Endothelial cell of umbilical vein (primary cell): ENCODE measurements around the gene HSFX1. TPM values are rescaled to one million over a fixed set of nuclear protein-coding genes. Genes with fewer than 3 reads are reported as not detected.
"Not testable (repeated sequence)": the region's sequence is repeated elsewhere in the genome, so short reads cannot be mapped to it uniquely, and the experiment has no call there.

ENCODE experiments used
- Bru-seq: library from RNA; stranded (reverse); fragments of 400-500 nt; gene quantifications from one replicate; lab custom pipeline; 2021; lab: Mats Ljungman, UMichigan
- BruChase-seq, 2 experiments: library from RNA; stranded (reverse); fragments of 400-500 nt; gene quantifications; one replicate each; lab custom pipeline; 2021; lab: Mats Ljungman, UMichigan
- BruUV-seq: library from RNA; stranded (reverse); fragments of 400-500 nt; replicated peaks from 2 replicates; lab custom pipeline; 2021; lab: Mats Ljungman, UMichigan
- CTCF ChIA-PET: fragments of 300-600, 350-600 bp; sonication (Branson Sonifier 250); formaldehyde crosslinking; loops from one replicate; lab custom pipeline; 2021; ENCODE audit warnings: antibody characterized with exemption, inconsistent platforms; lab: Charles Lee
- POLR2A ChIA-PET: fragments of 300-600, 350-600 bp; sonication (Branson Sonifier 250); formaldehyde crosslinking; loops from one replicate; lab custom pipeline; 2021; ENCODE audit warnings: antibody characterized with exemption, inconsistent platforms; lab: Charles Lee
- DNase-seq: peaks from one replicate; pipeline ENCODE4 v3.0.0-alpha.2; 2011; ENCODE audit warnings: low read depth, low spot score
- FAIRE-seq: peaks from 2 replicates; lab custom pipeline; 2011; peaks lifted over from hg19 to GRCh38; lab: Jason Lieb, UNC
- H2AFZ ChIP-seq: 2 replicates; pipeline ENCODE4 v1.6.0; 2012; ENCODE audit warnings: low read depth, low read length, control low read depth, inconsistent platforms
- H3K27ac ChIP-seq: 2 replicates; pipeline ENCODE4 v1.5.1; 2011; ENCODE audit warnings: low read depth, mild to moderate bottlenecking, control low read depth, low read length, moderate library complexity; ENCODE audit not compliant: insufficient read depth
- H3K27me3 ChIP-seq, 2 experiments: 2 replicates each; pipeline versions ENCODE4 v1.6.0 to v1.6.1; 2011; ENCODE audit warnings: low read length in 2 of 2, mixed read lengths in 1 of 2; ENCODE audit not compliant: control insufficient read depth in 2 of 2, insufficient read depth in 2 of 2
- H3K36me3 ChIP-seq, 2 experiments: 2 replicates in 1 of 2; 3 replicates in 1 of 2; pipeline ENCODE4 v1.5.1; 2011; ENCODE audit warnings: low read length in 2 of 2, mild to moderate bottlenecking in 1 of 2, moderate library complexity in 1 of 2; ENCODE audit not compliant: control insufficient read depth in 2 of 2, insufficient read depth in 2 of 2; ENCODE audit errors: extremely low read depth in 1 of 2
- H3K4me1 ChIP-seq: 3 replicates; pipeline ENCODE4 v1.5.1; 2011; ENCODE audit warnings: mild to moderate bottlenecking, low read length; ENCODE audit not compliant: control insufficient read depth, insufficient read depth; ENCODE audit errors: extremely low read depth
- H3K4me2 ChIP-seq: 2 replicates; pipeline ENCODE4 v1.6.1; 2011; ENCODE audit warnings: low read length, control low read depth, mixed read lengths; ENCODE audit not compliant: insufficient read depth
- H3K4me3 ChIP-seq, 3 experiments: fragments of 200-600 bp in 1 of 3; sonication (generic), shearing (Covaris generic) in 1 of 3; replicated peaks in 1 of 3; 2 replicates each; pipeline ENCODE4 v1.5.1; 2011 to 2016; ENCODE audit warnings: control low read depth in 3 of 3, low read length in 3 of 3, mild to moderate bottlenecking in 2 of 3, inconsistent platforms in 1 of 3, low read depth in 1 of 3, moderate library complexity in 1 of 3; ENCODE audit not compliant: insufficient read depth in 1 of 3
- H3K79me2 ChIP-seq: 2 replicates; pipeline ENCODE4 v1.6.0; 2012; ENCODE audit warnings: low read length, inconsistent platforms; ENCODE audit not compliant: control insufficient read depth, insufficient read depth
- H3K9ac ChIP-seq: replicated peaks from 2 replicates; pipeline ENCODE3; 2011; ENCODE audit warnings: low read length, control low read depth; ENCODE audit not compliant: insufficient read depth; ENCODE audit errors: extremely low read depth
- H3K9me1 ChIP-seq: replicated peaks from 3 replicates; pipeline ENCODE4 v1.6.0; 2011; ENCODE audit warnings: mild to moderate bottlenecking, low read length; ENCODE audit not compliant: control insufficient read depth, insufficient read depth; ENCODE audit errors: extremely low read depth
- H3K9me3 ChIP-seq: replicated peaks from 2 replicates; pipeline ENCODE4 v1.5.1; 2012; ENCODE audit warnings: low read length, inconsistent platforms; ENCODE audit not compliant: control insufficient read depth, insufficient read depth
- H4K20me1 ChIP-seq: replicated peaks from 2 replicates; pipeline ENCODE3; 2011; ENCODE audit warnings: mild to moderate bottlenecking, low read length; ENCODE audit not compliant: control insufficient read depth, insufficient read depth; ENCODE audit errors: extremely low read depth
- dilution Hi-C: fragments of 300-500 bp; cut with MboI; formaldehyde crosslinking; loops from one replicate; pipeline ENCODE4 v1.15.0; 2019; ENCODE audit warnings: low sequenced_read_pairs; ENCODE audit not compliant: extremely low pct_ligation_motif_present
- intact Hi-C: fragments of 100-400 bp; cut with micrococcal nuclease; formaldehyde crosslinking; loops from one replicate; pipeline ENCODE4 v1.10.0; 2022
- long read RNA-seq: library from polyadenylated mRNA; stranded (forward); transcript quantifications from one replicate; pipeline ENCODE4 v2.0.0, GENCODE V29; 2021
- polyA minus RNA-seq, 3 experiments: library from RNA; depleted of rRNA, polyadenylated mRNA; stranded (reverse); fragments of >200 nt; gene quantifications; 1 replicate in 1 of 3; 2 replicates in 2 of 3; pipeline ENCODE4 v1.2.3, GENCODE V29; 2011
- polyA plus RNA-seq, 4 experiments: library from polyadenylated mRNA; depleted of rRNA in 3 of 4; stranded (reverse) in 3 of 4; unstranded in 1 of 4; fragments of >200 nt; gene quantifications; 2 replicates each; pipeline versions ENCODE4 v1.2.1 to v1.2.3, GENCODE V29; 2011 to 2012; ENCODE audit warnings: missing spikeins in 1 of 4
- total RNA-seq: library from RNA; stranded (reverse); gene quantifications from 2 replicates; pipeline ENCODE4 v1.2.3, GENCODE V29; 2021

The HSFX1 gene
- total RNA-seq (0.53 and 0.88 TPM in 2 replicates), polyA plus RNA-seq (0.41 and 0.68 TPM in 2 replicates), polyA minus RNA-seq (1.2 and 1.7 TPM in 2 replicates), Bru-seq, nascent RNA (percentile 20 among the genes with signal in this experiment), BruChase-seq, experiment 1, labeled RNA remaining after a 6-hour chase (percentile 21 among the genes with signal in this experiment), BruChase-seq, experiment 2, labeled RNA remaining after a 2-hour chase (not detected)
- polyA plus RNA-seq (2011; cell fraction: cytosol; rRNA removed), result 0.08 and 0.23 TPM in 2 replicates
- polyA plus RNA-seq (2011; cell fraction: nucleus; rRNA removed), result 0.99 and 1.3 TPM in 2 replicates
- 0.19 and 0.21 TPM in 2 replicates for polyA plus RNA-seq (2012)
- polyA minus RNA-seq (2011; cell fraction: cytosol; rRNA and poly(A)+ RNA removed), result not detected
- polyA minus RNA-seq (2011; cell fraction: nucleus; rRNA and poly(A)+ RNA removed), result 0.96 and 1.1 TPM in 2 replicates
- long read RNA-seq, result 0 reads

- H4K20me1 ChIP-seq, H3K27me3 ChIP-seq, H3K9me3 ChIP-seq, H3K9me1 ChIP-seq, DNase-seq, CTCF ChIA-PET, H3K4me2 ChIP-seq, H3K79me2 ChIP-seq, dilution Hi-C loops, H3K4me1 ChIP-seq, BruUV-seq, H3K27ac ChIP-seq, intact Hi-C loops, H2AFZ ChIP-seq, H3K36me3 ChIP-seq, POLR2A ChIA-PET, FAIRE-seq, H3K4me3 ChIP-seq, H3K9ac ChIP-seq: not testable (repeated sequence)
Measured at GRCh38 chrX:149773768-149774167, at the start of gene HSFX1. HSFX1 (plus strand) TSS chrX:149774068; CDS start chrX:149774682, 614 bp downstream.

GRCh38 chrX:149727308-149727707 is 46.6 kb upstream of the HSFX1 start:
- H4K20me1 ChIP-seq, POLR2A ChIA-PET, DNase-seq, H3K4me2 ChIP-seq, dilution Hi-C loops, H3K27me3 ChIP-seq, H3K9me1 ChIP-seq, H3K36me3 ChIP-seq, H3K9ac ChIP-seq, H3K27ac ChIP-seq, intact Hi-C loops, H3K4me3 ChIP-seq, FAIRE-seq, CTCF ChIA-PET, H3K4me1 ChIP-seq, H3K79me2 ChIP-seq, H2AFZ ChIP-seq, H3K9me3 ChIP-seq, BruUV-seq: not testable (repeated sequence)

- H3K27me3 ChIP-seq, DNase-seq, FAIRE-seq, H3K4me1 ChIP-seq, H3K27ac ChIP-seq, H3K79me2 ChIP-seq, BruUV-seq, H3K4me2 ChIP-seq, H4K20me1 ChIP-seq, H3K9me3 ChIP-seq, intact Hi-C loops, CTCF ChIA-PET, H3K4me3 ChIP-seq, H2AFZ ChIP-seq, H3K9ac ChIP-seq, H3K9me1 ChIP-seq, POLR2A ChIA-PET, dilution Hi-C loops, H3K36me3 ChIP-seq: not testable (repeated sequence)
Measured at GRCh38 chrX:149742269-149742668, 31.6 kb upstream of the HSFX1 start.

GRCh38 chrX:149746390-149747007 is 27.4 kb upstream of the HSFX1 start:
- H3K27me3 ChIP-seq, H3K36me3 ChIP-seq, H2AFZ ChIP-seq, H3K79me2 ChIP-seq, dilution Hi-C loops, H3K27ac ChIP-seq, POLR2A ChIA-PET, intact Hi-C loops, H3K9me1 ChIP-seq, CTCF ChIA-PET, BruUV-seq, H3K9me3 ChIP-seq, H3K9ac ChIP-seq, H3K4me1 ChIP-seq, DNase-seq, H4K20me1 ChIP-seq, H3K4me3 ChIP-seq, H3K4me2 ChIP-seq: not testable (repeated sequence)
- FAIRE-seq, result peak; percentile 89
